HUES48 (cell line): ENCODE results near the gene KRT6C.

Experiments
- H3K27ac ChIP-seq: one replicate; pipeline ENCODE4 v1.7.0; 2013; ENCODE audit warnings: low read depth, low read length, inconsistent platforms
- H3K27me3 ChIP-seq: 2 replicates; pipeline ENCODE4 v1.6.1; 2013; ENCODE audit warnings: mild to moderate bottlenecking, low read length; ENCODE audit not compliant: control insufficient read depth, insufficient read depth
- H3K36me3 ChIP-seq: 2 replicates; pipeline ENCODE4 v1.6.1; 2013; ENCODE audit warnings: low read length; ENCODE audit not compliant: control insufficient read depth, insufficient read depth
- H3K4me1 ChIP-seq: 2 replicates; pipeline ENCODE4 v1.6.1; 2013; ENCODE audit warnings: mild to moderate bottlenecking, low read length; ENCODE audit not compliant: control insufficient read depth, insufficient read depth
- H3K4me3 ChIP-seq: 2 replicates; pipeline ENCODE4 v1.5.1; 2013; ENCODE audit warnings: mild to moderate bottlenecking, low read depth, low read length
- H3K9ac ChIP-seq: 2 replicates; pipeline ENCODE4 v1.6.1; 2013; ENCODE audit warnings: mild to moderate bottlenecking, low read depth, low read length, moderate library complexity
- H3K9me3 ChIP-seq: 2 replicates; pipeline ENCODE4 v1.6.1; 2013; ENCODE audit warnings: low read length; ENCODE audit not compliant: control insufficient read depth, insufficient read depth

Gene KRT6C

GRCh38 chr12:52473768-52474167, at the start of gene KRT6C:
KRT6C (minus strand) TSS chr12:52473805; CDS start chr12:52473737, 68 bp downstream.
- Histone ChIP-seq H3K4me3 (no peak within 1 kb of the TSS), H3K9me3 (peaks cover 12% of the 10 kb centered on the region; the same call in 1 of the 2 replicates), H3K4me1 (no peaks in the 10 kb centered on the region), H3K27ac (no peak within 1 kb of the TSS), H3K36me3 (no peaks in the 10 kb centered on the region), H3K9ac (no peak within 1 kb of the TSS), H3K27me3 (no peaks in the 10 kb centered on the region)

- no peaks in the 10 kb centered on the region for H3K36me3 ChIP-seq
- H3K4me1 ChIP-seq: no peaks in the 10 kb centered on the region
- H3K27me3 ChIP-seq: no peaks in the 10 kb centered on the region
- no peak overlapping the region for H3K27ac ChIP-seq
- no peak overlapping the region for H3K9ac ChIP-seq
- no peaks in the 10 kb centered on the region for H3K9me3 ChIP-seq
- H3K4me3 ChIP-seq: no peak overlapping the region
These were observed 48.9 kb upstream of the KRT6C start for GRCh38 chr12:52522346-52523011.

- no peak overlapping the region for H3K9ac ChIP-seq
- H3K36me3 ChIP-seq: no peaks in the 10 kb centered on the region
- H3K4me3 ChIP-seq: no peak overlapping the region
- H3K27ac ChIP-seq: no peak overlapping the region
- no peaks in the 10 kb centered on the region for H3K27me3 ChIP-seq
- H3K4me1 ChIP-seq: no peaks in the 10 kb centered on the region
- no peaks in the 10 kb centered on the region for H3K9me3 ChIP-seq
These were observed 48.1 kb upstream of the KRT6C start for GRCh38 chr12:52521568-52522266.

GRCh38 chr12:52521175-52521567, 47.6 kb upstream of the KRT6C start:
- Histone ChIP-seq H3K4me1 (no peaks in the 10 kb centered on the region), H3K4me3 (no peak overlapping the region), H3K27ac (no peak overlapping the region), H3K9ac (no peak overlapping the region), H3K36me3 (no peaks in the 10 kb centered on the region), H3K9me3 (no peaks in the 10 kb centered on the region), H3K27me3 (no peaks in the 10 kb centered on the region)

- H3K27ac ChIP-seq: no peak within 1 kb of the TSS
- H3K27me3 ChIP-seq: no peaks in the 10 kb centered on the region
- H3K9me3 ChIP-seq: no peaks in the 10 kb centered on the region
- H3K4me1 ChIP-seq: no peaks in the 10 kb centered on the region
- no peak within 1 kb of the TSS for H3K9ac ChIP-seq
- H3K36me3 ChIP-seq: no peaks in the 10 kb centered on the region
- H3K4me3 ChIP-seq: no peak within 1 kb of the TSS
These were observed 46.4 kb upstream of the KRT6C start, which contains the start of gene KRT5 for GRCh38 chr12:52519826-52520662. KRT5 (minus strand) TSS chr12:52520394; CDS start chr12:52520296, 98 bp downstream.

GRCh38 chr12:52519387-52519703, 45.7 kb upstream of the KRT6C start:
- Histone ChIP-seq H3K4me1 (no peaks in the 10 kb centered on the region), H3K9me3 (no peaks in the 10 kb centered on the region), H3K4me3 (no peak overlapping the region), H3K27me3 (no peaks in the 10 kb centered on the region), H3K36me3 (no peaks in the 10 kb centered on the region), H3K27ac (no peak overlapping the region), H3K9ac (no peak overlapping the region)

GRCh38 chr12:52518574-52519386, 45.2 kb upstream of the KRT6C start:
- Histone ChIP-seq H3K4me3 (no peak overlapping the region), H3K9me3 (no peaks in the 10 kb centered on the region), H3K36me3 (no peaks in the 10 kb centered on the region), H3K27ac (no peak overlapping the region), H3K27me3 (no peaks in the 10 kb centered on the region), H3K4me1 (no peaks in the 10 kb centered on the region), H3K9ac (no peak overlapping the region)

GRCh38 chr12:52517888-52518287, 44.3 kb upstream of the KRT6C start:
- Histone ChIP-seq H3K9ac (no peak overlapping the region), H3K27ac (no peak overlapping the region), H3K4me3 (no peak overlapping the region), H3K9me3 (no peaks in the 10 kb centered on the region), H3K4me1 (no peaks in the 10 kb centered on the region), H3K36me3 (no peaks in the 10 kb centered on the region), H3K27me3 (no peaks in the 10 kb centered on the region)

GRCh38 chr12:52517005-52517835, 43.6 kb upstream of the KRT6C start:
- Histone ChIP-seq H3K4me1 (no peaks in the 10 kb centered on the region), H3K36me3 (no peaks in the 10 kb centered on the region), H3K27ac (no peak overlapping the region), H3K9me3 (no peaks in the 10 kb centered on the region), H3K27me3 (no peaks in the 10 kb centered on the region), H3K9ac (no peak overlapping the region), H3K4me3 (no peak overlapping the region)
